Stimulated activated CD8-positive, alpha-beta memory T cell treated with anti-CD3 and anti-CD28 coated beads, Interleukin-4, amount 100 ng/mL, for 24 hours (primary cell): Measurements from ENCODE around the gene ZNF185.
A peak's percentile ranks its signal among the peaks of the same experiment; 100 is the strongest.
"Not testable (repeated sequence)": the region's sequence is repeated elsewhere in the genome, so short reads cannot be mapped to it uniquely, and the experiment has no call there.

Source experiments
- DNase-seq: peaks from one replicate; pipeline ENCODE4 v3.0.0-alpha.2; 2020; ENCODE audit warnings: low read depth

The ZNF185 gene

GRCh38 chrX:152895724-152896420 lies 2.0 kb upstream of the ZNF185 start:
- DNase-seq: no peak

DNA sequence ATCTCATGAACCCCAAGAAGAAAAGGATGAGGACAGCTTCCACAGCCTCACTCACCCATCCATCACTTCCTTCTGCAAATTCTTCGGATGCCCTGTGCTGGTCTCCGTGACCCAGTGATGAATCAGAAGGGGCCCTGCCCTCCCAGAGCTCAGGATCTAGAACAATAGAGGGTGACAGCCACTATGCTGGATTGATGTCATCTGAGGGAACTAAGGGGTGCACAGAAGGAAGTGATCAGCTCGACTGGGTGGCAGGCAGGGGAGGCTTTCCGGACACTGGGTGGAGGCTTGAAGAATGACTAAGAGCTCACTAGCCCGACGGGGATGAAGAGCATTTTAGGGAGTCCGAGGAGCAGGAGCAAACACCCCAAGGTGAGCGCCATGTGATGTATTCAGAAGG lies 1.4 kb upstream of the ZNF185 start:
- no peak for DNase-seq

- DNase-seq: no peak
These were observed 575 bp downstream of the ZNF185 start for GRCh38 chrX:152898442-152898841.

DNA sequence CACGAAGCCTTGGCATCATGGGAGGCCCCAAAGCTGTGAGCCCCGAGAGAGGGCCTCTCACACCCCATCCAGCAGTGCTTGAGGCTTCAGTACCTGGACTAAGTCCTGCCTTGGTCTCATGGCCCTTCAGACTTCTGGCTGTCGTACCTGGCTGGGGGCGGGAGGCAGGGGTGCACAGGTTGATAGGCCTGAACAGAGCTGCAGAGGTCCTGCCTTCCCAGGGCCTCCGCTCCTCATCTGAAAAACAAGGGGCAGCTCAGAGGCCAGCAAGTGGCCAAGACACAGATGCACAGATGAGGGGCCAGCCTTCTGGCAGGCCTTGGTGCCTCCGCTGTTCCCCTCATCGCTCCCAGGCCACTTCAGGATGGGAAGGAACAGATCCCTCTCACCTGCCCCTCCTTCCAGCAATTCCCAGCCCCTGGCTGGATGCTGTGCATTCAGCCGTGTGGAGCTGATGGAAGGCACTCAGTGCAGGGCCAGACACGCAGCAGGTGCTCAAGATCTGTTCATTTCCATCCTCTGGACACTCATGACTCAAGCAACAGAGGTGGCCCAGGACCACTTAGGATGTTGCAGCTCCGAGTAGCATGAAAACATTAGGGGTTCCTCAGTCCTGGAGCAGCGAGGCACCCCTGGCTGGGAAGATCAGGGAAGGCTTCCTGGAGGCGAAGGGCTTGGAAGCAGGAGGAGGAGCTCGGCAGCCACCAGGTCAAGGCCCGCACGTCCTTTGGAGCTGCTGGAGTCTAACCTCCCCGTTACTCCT lies 1.4 kb downstream of the ZNF185 start:
- DNase-seq: no peak

- no peak for DNase-seq
These were observed 2.2 kb downstream of the ZNF185 start for GRCh38 chrX:152899874-152900719.

GRCh38 chrX:152900937-152901445 lies 3.1 kb downstream of the ZNF185 start:
- no peak for DNase-seq

GRCh38 chrX:152901816-152902501 lies 4.1 kb downstream of the ZNF185 start:
- DNase-seq: no peak

DNA sequence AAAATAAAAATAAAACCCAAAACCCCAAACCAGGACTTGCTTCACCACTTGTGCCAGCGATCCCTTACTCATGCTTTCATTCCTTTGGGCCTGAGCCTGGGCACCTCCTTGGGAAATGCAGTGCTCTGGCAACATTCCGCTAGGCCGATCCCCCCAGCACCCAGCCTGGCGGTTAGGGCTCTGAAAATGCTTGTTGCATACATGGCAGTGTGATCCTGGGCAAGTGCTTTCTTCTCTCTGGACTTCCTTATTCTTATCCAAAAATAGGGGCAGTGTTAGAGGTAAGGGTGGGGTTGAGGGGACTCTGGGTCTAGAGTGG lies 4.6 kb downstream of the ZNF185 start:
- DNase-seq: no peak

GRCh38 chrX:152903589-152903988 lies 5.7 kb downstream of the ZNF185 start:
- no peak for DNase-seq

DNA sequence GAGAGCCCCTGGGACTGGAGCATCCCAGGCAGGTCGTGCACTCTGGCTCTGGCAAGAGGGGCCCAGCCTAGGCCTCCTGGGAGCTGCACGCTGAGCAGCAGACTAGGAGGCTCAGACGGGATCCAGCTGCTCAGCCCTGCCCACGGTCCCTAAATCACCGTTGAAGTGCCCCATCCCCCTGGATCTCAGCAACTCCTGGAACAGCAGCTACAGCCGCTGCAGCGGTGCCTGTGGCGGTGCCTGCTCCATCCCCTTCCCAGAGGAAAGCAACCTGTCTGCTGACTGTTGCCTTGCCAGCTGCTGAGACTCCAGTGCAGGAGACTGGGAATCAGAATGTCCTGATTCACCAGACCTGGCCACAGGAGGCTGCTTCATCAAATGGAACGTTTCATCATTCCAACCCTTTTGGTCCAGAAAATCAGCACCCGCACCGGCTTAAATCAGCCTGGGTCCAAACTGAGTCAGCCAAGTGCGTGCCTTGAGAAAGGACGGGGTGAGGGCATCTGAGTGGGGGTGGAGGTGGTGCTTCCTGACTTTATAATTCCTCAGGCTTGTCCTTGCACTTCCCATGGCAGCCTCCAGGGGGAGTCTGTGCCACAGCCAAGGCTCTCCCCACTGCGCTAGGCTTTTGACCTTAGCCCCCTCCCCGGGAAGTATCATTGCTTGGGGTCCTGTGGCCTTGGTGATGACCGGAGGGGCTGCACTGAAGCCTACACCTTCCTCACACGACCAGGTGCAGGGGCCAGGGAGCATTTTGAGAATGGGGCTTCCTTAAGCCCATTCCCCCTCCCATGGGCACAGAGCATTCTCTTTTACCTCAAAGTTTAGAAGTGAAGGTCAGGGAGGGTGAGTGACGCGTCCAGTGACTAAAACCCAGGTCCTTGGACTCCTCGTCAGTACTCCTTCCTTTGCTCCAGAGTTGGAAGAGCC lies 6.5 kb downstream of the ZNF185 start:
- DNase-seq: peak; percentile 15

DNA sequence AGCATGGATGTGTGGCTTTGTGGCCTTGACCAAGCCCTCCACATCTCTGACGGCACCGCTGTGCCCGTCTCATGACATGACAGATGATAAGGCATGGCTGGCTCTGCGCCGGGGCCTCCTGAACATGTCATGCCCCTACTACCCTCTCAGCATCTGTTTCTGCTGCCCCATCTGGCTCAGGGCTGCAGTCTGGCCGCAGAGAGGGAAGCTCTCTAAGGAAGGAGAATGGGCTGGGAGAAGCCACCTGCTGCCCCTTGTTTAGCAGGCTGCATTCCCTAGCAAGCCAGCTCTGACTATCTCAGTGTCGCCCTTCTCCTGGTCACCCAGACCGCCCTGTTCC lies 7.2 kb downstream of the ZNF185 start:
- DNase-seq: no peak

GRCh38 chrX:152907084-152907651 lies 9.3 kb downstream of the ZNF185 start:
- DNase-seq: no peak

- no peak for DNase-seq
These were observed 10.6 kb downstream of the ZNF185 start for GRCh38 chrX:152908486-152908885.

GRCh38 chrX:152910018-152910417 lies 12.2 kb downstream of the ZNF185 start:
- not testable (repeated sequence) for DNase-seq

DNA sequence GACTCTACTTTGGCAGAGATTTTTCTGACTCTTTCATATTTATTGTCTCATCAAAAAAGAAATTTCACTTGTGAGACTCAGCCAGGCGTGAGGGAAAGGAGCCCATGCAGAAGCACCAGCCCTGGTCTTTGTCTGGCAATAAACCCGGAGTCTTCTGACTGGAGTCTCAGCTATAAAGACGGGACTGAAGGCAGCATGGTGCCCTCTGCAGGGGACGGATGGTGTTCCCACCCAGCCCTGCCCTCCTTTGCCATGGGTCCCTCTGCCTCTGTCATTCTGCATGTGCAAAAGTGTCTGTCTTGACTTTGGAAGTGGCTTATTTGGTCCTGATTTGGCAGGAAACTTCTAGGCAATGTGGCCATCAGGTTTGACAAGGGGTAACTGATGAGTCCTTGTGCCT lies 14.2 kb downstream of the ZNF185 start:
- DNase-seq: no peak

DNA sequence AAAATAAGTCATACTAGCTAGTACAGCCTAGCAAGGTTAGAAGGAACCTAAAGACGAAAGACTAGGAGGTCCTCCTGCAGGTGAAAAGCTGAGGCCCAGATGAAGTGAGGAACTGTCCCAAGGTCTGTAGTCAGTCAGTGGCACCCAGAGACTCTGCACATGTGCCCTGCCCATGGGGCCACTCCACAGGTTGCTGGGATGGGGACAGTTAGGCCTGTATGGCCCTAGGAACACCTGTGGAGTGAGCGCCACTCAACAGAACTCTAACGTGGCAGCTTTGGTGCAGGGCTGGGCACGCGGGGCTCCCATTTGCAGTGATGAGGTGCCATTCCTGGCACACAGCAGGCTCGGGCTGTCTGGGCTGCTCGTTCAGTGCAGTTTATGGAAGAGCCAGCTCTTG lies 14.8 kb downstream of the ZNF185 start:
- no peak for DNase-seq

GRCh38 chrX:152913346-152913745 lies 15.5 kb downstream of the ZNF185 start:
- no peak for DNase-seq

- DNase-seq: no peak
These were observed 16.0 kb downstream of the ZNF185 start for GRCh38 chrX:152913910-152914309.

GRCh38 chrX:152915541-152916241 lies 17.8 kb downstream of the ZNF185 start:
- DNase-seq: no peak
